Measurements from ENCODE around the gene KCNJ4.

The KCNJ4 gene

DNA sequence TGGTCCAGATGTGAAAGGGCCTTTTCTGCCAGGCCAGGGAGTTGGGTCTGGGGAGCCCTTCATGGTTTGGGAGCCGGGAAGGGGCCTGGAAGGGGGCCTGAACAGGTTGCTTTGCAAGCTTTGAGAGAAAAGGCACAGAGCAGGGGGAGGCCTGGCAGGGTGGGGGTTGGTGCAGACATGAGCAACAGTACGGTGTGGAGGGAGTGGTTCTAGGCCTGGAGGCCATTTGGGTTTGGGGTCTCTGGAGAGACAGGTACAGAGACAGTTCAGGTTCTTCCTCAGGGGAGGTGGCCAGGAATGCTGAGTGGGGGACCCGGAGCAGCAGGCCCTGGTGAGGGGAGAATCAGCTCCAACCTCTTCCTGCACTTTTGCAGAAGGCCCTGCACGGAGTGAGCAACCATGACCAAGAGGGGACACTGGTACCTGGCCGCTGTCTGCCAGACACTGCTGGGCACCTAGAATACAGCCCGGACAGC is 14.3 kb upstream of the KCNJ4 start:
- DNase-seq, result no peak

DNA sequence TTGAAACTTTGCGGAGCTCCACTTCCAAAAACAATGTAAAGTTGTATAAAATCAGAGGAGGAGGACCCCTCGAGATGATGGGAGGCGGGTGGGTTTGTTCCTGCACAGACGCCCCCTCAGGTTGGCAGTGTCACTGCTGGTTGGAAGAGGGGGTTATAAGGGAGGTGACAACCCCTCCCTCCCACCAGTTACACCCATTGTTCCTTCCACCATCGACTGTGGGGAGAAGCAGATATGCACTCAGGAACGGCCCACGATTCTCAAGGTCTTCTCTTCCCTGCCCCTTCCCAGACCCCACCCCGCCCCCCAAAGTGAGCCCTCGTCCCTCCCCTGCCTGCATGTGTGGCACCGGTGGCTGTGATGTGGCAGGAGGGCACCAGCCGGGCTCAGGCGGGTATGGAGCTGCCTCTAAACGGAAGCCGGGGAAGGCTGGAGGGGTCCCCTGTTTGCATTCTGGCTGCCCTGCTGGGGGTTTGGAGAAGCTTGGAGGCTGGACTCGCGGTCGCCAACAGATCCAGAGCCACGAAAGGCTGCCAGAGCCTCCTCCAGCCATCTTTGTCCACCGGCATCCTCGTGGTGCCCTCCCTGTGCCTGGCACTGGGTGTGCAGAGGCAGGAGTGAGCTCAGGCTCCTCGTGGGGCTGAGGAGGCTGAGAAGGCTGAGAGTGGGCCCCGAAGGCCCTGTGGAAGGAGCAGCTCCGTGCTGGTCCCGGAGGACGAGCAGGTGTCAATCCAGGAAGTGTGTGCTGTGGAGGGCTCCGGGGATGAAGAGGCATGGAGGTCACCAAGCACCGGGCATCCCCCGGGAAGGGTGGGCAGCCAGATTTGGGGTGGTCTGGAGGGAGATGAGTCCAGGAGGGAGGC is 13.7 kb upstream of the KCNJ4 start:
- peak; percentile 42 for DNase-seq

DNA sequence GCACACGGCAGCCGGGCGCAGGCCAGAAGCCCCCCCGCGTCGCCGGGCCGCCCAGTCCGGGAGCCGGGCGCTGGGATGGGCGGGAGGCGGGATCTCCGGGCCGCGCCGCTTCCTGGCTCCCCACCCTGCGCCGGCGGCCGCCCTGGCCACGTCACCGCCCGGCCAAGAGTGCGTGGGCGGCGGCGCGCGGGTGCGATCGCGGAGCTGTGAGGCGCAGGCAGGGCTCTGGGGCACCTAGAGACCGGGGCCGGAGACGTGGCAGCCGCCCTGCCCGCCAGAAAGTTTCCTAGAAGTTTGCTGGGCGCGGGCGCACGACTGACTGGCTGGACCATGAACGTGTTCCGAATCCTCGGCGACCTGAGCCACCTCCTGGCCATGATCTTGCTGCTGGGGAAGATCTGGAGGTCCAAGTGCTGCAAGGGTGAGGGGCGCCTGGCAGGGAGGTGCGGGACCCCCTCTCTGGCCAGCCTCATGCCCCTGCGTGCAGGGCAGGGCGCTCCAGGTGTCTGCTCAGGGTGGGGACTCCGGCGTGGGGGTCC is 13.0 kb upstream of the KCNJ4 start, which contains the start of gene KDELR3:
KDELR3 (plus strand) TSS at position 193 of the 539 bp plus-strand sequence; CDS start at position 331, 138 bp downstream.
- DNase-seq, result peak; percentile 76

DNA sequence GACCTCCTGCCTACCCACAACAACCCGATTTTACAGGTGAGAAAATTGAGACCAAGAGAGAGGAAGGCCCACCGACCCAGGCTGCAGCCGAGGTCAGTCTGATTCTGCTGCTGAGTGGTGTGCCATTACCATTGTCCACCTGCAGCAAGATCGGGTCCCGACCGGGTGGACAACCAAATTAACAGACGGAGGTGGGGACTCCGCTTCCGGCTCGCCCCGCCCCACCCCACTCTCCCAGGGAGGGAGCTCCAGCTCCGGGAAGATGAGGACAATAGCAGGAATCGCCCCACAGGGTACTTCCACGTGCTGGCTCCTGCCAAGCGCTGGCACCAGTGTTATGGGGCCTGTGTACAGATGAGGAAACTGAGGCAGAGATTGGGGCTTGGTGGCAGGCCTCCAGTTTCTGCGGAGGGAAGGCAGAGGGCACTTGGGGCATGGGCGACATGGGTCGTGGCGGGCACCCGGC is 12.5 kb upstream of the KCNJ4 start:
- no peak for DNase-seq

DNA sequence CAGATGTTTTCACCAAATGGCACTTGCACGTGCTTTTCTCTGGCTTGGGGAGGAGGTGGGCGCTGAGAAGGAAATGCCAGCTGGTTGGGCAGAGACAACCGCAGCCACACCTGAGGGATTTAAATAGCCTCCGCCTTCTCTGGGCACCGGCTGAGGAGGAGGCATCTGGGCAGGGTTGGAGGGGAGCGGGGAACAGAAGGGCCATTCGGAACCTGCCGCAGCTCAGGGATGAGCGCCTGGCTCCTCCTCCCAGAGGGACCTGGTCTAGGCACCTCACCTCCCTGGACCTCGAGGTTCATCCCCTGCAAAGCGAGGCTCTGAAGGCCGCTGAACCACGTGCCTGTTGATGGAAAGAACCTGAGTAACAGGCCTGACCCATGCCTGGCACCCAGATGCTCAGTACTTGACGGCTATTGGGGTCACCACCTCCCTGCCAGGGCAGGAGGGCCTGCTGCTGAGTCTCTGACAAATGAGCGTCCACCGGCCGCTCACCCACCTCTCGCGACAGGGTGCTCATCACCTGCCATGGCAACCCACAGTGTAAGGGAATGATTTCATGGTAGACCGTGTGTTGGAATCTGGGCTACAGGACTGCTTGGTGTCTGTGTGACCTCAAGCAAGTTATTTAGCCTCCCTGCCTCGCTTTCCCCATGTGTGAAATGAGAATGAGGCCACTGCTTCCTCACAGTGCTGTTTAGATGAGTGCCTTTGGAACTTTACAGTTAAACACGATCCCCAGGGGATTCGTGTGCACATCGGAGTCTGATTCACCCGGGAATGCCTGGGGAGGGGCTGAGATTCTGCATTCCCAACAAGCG is 10.9 kb upstream of the KCNJ4 start:
- DNase-seq, result no peak

DNA sequence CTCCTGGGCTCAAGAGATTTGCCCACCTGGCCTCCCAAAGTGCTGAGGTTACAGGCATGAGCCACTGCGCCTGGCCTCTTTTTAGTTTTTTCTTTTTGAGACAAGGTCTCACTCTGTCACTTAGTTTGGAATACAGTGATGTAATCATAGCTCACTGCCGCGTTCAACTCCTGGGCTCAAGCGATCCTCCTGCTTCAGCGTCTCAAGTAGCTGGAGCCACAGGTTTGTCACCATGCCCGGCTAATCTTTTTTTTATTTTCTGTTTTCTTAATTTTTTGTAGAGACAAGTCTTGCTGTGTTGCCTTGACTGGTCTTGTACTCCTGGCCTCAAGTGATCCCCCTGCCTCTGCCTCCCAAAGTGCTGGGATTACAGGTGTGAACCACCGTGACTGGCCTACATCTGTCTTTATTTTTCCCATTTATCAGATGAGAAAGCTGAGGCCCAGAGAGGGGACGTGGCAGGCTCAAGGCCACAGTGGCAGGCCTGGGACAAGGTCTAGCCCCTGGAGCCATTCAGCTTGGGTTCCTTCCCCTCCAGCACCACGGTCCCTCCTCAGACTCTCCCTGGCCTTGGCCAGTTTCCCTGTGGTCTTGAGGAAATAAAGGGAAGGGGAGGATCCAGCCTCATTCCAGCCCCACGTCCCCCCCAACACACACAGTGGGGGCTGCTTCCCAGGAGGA is 10.1 kb upstream of the KCNJ4 start:
- DNase-seq, result no peak

DNA sequence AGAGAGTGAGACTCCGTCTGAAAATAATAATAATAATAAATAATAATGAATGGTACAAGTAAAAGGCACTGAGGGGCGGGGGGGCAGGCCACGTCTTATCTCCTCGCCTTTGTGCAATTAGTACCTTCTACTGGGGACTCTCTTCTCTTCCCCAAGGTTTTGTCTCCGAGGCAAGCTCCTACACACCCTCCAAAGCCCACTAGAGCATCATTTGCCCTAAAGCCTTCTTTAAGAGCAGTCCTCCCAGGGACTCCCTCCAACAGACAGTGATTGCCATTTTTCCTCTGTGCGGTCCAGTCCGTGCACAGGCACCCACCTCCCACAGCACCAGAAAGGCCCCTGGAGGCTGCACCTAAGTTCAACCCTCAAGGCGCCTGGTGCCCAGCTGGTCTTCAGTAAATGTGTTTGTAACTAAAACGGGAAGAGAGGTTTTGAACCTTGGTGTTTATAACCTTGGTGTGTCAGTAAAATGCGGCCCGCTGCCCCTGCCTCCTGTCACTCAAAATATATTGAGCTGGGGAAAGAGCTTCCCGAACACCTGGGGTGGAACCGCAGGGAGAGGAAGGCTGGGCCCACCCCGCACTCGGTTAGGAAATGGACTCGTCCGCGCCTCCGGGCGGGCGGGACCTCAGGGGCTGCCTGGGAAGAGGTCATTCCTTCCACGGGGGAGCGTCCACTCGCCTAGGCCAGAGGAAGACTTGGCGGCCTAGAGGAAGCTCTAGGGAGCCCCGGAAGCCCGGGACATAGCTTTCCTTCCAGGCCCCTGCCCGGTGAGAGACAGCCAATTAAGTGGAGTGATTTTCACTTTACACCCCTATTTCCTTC is 8.2 kb upstream of the KCNJ4 start:
- DNase-seq, result peak; percentile 89

DNA sequence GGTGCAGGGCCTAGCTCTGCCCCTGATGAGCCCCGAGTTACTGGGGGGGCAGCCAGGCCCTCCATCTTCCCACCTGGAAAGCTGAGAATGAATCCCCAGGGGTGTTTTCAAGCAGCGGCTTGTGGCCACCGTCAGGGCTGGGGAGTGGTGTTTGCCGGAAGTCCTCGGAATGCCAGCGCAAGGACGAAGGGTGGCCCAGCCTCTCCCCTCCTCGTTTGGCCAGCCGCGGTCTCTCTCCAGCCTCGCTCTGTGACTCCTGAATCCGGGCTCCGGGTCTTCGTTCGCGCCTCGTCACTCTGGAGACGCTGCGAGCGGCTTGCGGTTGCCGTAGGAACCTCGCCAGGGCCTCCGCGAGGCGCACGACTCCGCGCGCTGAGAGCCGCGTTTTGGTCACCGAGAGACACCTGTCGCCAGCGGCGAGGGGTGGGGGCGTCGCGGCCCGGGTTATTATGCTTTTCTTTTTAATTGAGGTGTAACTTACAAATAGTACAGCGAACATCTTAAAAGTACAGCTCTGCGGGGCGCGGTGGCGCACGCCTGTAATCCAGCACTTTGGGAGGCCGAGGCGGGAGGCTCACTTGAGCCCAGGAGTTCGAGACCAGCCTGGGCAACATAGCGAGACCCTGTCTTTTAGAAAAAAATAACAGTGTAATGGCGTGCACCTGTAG is 6.5 kb upstream of the KCNJ4 start:
- peak; percentile 96 for DNase-seq

DNA sequence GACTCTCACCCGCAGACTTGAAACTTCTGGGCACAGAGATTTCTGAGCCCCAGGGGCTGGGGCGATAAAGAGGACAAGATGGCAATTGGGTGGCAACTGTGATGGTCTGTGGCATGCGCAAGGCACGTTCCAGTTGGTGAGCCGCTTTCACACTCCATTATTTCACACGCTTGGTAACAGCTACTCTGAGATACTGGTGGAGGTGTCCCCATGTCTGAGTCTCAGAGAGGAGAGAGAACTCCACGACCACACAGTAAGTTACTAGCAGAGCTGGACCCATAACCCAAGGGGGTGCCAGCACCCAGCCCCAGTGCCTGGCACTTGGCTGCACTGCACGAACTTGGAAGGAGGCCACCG is 6.0 kb upstream of the KCNJ4 start:
- no peak for DNase-seq

DNA sequence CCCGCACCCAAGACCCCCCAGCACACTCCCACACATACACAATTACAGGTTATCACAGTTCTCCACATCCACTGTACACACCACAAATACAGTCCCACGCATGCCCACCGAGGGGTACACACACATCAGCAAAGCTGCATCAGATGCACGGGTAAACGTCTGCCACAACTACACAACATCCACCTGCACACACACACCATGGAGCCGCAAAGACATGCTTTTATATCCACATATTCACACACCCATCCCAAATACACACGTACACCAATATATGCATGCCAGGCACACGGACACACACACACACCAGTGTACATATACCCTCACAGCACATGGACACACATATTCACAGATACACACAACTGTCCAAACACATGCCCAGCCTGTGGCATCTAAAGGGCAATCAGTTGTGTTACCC is 5.4 kb upstream of the KCNJ4 start:
- DNase-seq, result no peak

DNA sequence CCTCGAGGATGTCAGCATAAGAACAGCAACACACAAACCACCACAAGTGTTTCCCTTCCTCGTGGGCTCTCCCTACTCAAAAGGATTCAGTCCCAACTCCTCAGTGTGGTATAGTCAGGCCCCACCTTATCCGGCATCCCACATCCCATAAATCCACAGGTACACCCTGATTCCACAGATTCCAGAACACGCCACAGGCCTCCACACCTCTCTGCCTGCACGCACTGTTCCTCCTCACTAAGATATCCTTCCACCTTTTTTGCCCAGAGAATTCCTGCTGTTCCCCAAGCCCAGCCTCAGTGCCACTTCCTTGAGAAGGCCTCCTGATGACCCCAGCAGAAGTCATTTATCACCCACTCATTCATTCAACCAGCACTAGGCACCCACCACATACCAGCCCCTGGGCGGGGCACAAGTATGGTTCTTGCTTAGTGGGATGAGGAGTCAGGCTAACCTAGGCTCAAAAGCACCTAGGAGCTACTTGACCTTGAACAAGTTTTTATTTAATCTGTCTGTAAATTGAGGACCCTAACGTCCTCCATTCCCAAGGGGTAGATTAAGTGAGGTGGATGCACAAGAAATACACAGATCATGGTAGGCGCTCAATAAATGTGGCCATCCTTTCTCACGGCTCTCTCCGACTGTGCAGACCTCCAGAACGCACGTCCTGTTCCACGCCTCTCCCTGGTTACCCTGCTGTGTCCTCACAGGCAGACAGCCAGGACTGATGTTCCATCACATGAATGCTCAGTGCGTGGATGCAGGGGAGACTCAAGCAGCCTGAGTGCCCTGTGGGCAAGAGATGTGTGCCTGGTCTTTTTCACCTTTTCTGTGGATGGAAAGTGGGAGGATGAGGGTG is 2.1 kb upstream of the KCNJ4 start:
- no peak for DNase-seq

DNA sequence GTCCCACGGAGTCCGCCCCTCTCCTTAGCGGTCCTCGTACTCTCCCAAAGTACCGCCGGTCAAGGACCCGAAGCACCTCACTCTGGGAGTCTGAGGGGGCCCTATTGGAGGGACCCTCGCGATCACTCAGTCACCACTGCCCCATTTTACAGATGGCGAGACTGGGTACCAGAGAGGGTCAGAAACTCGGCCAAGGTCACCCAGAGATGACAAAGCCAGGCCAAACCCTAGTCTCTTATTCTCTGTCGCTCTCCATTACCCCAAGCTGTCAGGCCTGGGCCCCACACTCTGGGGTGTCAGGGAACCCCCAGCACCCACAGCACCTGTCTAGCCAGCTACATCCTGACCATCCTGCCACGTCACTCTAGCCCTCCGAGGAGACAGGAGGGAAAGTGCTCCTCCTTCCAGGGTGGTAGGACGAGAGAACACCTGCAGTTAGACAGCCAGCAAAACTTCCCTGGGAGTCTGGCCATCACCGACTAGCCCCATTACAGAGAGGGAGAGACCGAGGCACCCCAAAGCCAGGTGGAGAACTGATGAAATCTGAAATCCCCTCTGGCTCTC is 1.4 kb upstream of the KCNJ4 start:
- no peak for DNase-seq

DNA sequence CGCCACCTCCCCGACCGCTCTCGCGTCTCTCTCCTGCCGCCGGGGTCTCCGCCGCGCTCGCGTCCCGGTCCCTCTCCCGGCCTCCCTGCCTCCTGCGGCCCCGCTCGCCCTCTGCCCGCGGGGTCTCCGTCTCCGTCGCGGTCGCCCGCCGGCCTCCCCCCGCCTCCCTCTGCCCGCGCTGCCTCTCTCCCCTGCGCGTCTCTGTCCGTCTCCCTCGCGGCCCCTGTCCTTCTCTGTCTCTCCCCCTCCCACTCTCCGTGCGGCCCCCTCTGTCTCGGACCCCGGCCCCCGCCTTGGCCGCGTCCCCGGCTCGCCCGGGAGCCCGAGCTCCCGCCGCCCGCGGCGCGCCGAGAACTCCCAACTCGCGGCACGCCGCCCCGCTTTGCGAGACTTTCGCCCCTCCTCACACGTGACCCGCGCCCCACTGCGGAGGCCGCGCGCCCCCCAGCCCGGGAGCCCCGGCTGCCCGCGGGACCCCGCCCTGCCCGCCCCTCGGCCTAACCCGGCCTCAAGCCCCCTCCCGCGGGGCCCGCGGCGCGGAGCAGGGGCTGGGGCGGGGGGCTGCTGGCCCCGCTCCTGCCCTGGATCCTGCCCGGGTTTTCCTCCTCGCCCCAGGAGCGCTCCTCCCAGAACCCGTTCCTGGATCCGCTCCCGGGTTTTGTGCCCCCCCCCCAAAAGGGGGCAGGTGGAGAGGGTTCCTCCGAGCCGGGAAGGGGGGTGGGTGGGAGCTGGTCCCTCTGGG is 702 bp upstream of the KCNJ4 start:
- no peak for DNase-seq

DNA sequence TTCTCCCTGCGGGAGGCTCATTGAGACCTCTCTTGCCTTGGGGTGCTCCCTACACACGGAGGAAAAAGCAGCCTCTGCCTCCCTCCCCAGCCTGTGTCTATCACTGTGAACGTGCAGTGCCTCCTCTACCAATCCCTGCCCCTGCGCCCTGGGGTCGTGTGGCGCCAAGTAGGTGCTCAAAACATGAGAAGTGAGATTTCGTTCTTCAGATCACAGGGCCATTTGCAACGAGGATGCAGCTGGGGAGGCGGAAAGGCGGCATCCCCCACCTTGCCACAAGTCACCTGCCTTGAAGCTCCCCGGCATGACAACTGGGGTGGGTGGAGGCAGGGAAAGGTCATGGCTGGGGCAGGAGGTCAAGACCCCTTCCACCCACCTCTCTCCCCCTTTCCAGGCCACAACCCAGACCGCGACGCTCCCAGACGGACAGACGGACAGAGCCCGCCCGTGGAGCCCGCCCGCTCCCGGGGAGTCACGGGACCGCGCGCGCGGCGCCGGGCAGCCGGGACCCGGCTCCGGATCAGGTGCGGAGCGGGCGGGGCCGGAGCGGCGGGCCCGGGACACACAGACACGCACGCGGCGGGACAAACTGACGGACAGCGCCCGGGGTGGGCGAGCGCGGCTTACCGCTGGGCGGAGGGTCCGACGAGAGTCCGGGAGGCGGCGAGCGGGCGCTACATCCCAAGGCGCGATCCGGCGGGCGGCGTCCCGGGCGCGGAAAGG is 485 bp downstream of the KCNJ4 start:
- no peak for DNase-seq

DNA sequence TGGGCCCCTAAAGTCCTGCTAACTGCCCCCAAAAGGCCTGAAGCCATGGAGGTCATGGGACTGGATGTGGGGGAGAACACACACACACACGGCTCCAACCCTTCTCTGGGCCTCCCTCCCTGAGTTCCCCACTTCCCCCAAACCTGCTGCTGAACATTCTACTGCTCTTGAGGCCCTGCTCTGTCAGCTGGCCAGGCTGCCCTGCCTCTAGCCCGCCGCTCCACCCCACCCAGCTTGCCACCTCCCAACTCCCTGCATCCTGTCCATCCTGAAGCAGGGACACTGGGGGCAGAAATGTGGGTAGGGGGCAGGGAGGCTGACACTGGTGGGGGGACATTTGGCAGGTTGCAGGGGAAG is 1.0 kb downstream of the KCNJ4 start:
- DNase-seq, result no peak

DNA sequence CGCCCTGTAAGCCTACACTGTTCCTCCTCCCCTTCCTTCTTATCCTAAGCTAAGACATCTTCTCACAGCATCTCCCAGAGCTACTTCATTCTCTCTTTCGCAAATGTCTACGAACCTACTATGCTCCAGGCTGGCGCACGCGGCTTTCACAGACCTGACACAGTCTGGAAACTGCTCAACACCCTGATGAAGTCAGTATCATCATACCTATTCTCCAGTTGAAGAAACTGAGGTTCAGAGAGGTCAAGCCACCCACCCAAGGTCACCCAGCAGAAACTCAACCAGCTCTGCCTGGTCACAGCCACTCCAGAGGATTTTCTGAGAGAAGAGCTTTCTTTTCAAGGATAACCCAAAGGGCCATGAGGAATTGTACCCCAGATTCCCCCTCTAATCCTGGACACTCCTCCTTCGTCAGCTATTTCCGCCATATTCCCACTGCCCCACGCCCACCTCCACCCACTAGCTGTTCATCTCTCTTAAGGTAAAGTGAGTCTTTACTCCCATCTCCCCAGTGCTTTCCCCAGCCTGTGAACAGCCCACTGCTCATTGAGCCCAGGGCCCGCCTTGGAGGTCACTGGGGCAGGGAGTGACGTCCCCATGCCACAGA is 1.8 kb downstream of the KCNJ4 start:
- no peak for DNase-seq

DNA sequence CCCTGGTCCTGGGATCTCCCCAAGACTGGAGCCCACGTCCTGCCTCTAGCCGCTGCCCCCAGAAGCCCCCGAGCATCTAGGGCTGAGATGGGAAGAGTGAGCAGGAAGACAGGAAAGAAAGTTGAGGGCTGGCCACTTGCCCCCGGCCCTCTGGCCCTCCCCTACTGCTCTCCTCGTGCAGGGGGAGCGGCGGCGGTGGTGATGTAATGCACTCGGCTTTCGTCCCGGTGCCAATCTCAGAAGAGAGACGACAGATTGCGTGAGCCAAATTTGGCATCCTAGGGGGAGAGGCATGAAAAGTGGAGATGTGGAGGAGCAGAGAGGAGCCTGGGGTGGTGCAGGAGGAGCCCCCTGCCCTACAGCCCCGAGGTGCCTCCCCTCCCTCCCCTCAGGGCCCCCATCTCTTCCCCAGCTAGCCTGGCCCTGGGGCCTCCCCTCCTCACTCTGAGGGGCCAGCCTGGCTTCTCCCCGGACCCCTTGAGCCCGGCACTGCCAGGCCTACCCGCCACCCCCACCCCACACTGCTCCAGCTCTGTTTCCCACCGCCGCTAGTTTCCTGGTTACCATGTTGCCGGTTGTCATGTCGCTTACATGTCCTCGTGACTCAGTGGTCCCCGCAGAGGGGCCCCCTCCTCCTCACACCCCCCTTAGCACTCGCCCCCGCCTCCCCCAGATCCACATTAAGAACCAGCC is 2.5 kb downstream of the KCNJ4 start:
- no peak for DNase-seq

DNA sequence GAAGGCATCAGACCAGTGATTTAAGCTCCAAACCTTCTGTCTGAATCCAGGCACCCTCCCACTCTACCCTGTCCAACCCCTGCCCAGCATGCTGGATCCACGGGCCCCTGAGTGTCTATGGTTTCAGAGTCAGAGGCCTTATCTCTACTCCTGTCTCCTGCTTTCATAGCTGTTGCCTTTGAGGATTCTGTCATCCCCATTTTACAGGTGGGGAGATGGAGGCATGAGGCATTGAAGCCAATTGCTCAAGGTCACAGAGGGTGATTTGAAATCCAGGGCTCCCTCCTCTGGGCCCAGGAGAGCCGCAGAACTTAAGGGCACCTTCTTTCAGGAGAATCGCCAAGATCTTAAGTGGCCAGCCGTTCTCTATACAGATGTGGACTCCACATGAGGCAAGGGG is 3.1 kb downstream of the KCNJ4 start:
- no peak for DNase-seq

All from islet precursor cell (in vitro differentiated cells).